OCI-LY7 (cell line): ENCODE results near the gene CTNNA2. TPM values are rescaled to one million over a fixed set of nuclear protein-coding genes. Genes with fewer than 3 reads are reported as not detected.

Source experiments
- BruUV-seq: library from RNA; stranded (reverse); fragments of 400-500 nt; replicated peaks from 2 replicates; lab custom pipeline; 2021; lab: Mats Ljungman, UMichigan
- CTCF ChIA-PET: fragments of 300-600 bp; sonication (Branson Sonifier 250); formaldehyde crosslinking; loops from one replicate; lab custom pipeline; 2022; ENCODE audit warnings: antibody characterized with exemption; ENCODE audit not compliant: unreplicated experiment; lab: Charles Lee
- POLR2A ChIA-PET: fragments of 300-600 bp; sonication (Branson Sonifier 250); formaldehyde crosslinking; loops from one replicate; lab custom pipeline; 2022; ENCODE audit warnings: antibody characterized with exemption; lab: Charles Lee
- DNase-seq: peaks from one replicate; pipeline ENCODE4 v3.0.0-alpha.2; 2015; ENCODE audit warnings: low spot score
- H2AFZ ChIP-seq: fragments of 200-600 bp; sonication (generic), shearing (Covaris generic); 2 replicates; pipeline ENCODE4 v1.6.1; 2014; ENCODE audit warnings: mild to moderate bottlenecking, antibody characterized with exemption, low read length, moderate library complexity
- H3K27ac ChIP-seq: fragments of 200-600 bp; sonication (generic); 2 replicates; pipeline ENCODE4 v1.5.1; 2014; ENCODE audit warnings: mixed run types, low read depth, mild to moderate bottlenecking, moderate library complexity, low read length, inconsistent platforms; ENCODE audit not compliant: poor library complexity, severe bottlenecking
- H3K36me3 ChIP-seq: fragments of 200-600 bp; sonication (generic); 2 replicates; pipeline ENCODE4 v1.6.1; 2014; ENCODE audit warnings: mild to moderate bottlenecking, antibody characterized with exemption, low read length, moderate library complexity, mixed read lengths; ENCODE audit not compliant: insufficient read depth
- H3K4me1 ChIP-seq: fragments of 200-600 bp; sonication (generic); 2 replicates; pipeline ENCODE4 v1.5.1; 2014; ENCODE audit warnings: mild to moderate bottlenecking, low read length; ENCODE audit not compliant: insufficient read depth, poor library complexity, severe bottlenecking
- H3K4me2 ChIP-seq: fragments of 200-600 bp; sonication (generic); 2 replicates; pipeline ENCODE4 v1.6.1; 2014; ENCODE audit warnings: mild to moderate bottlenecking, low read length
- H3K4me3 ChIP-seq: fragments of 200-600 bp; sonication (generic); 2 replicates; pipeline ENCODE4 v1.5.1; 2014; ENCODE audit warnings: mild to moderate bottlenecking, low read depth, low read length; ENCODE audit not compliant: poor library complexity, severe bottlenecking
- H3K79me2 ChIP-seq: fragments of 200-600 bp; sonication (generic); 2 replicates; pipeline ENCODE4 v1.6.1; 2016; ENCODE audit warnings: low read depth, mild to moderate bottlenecking, low read length, moderate library complexity, mixed read lengths; ENCODE audit not compliant: insufficient read depth
- H3K9me2 ChIP-seq: fragments of 200-600 bp; sonication (generic); 2 replicates; pipeline ENCODE4 v1.6.1; 2016; ENCODE audit warnings: mild to moderate bottlenecking, low read length, mixed read lengths; ENCODE audit not compliant: insufficient read depth
- H3K9me3 ChIP-seq: fragments of 200-600 bp; sonication (generic); 2 replicates; pipeline ENCODE4 v1.6.1; 2014; ENCODE audit warnings: mild to moderate bottlenecking, mixed run types, low read length, mixed read lengths
- H4K20me1 ChIP-seq: fragments of 200-600 bp; sonication (generic); 2 replicates; pipeline ENCODE4 v1.6.1; 2014; ENCODE audit warnings: mild to moderate bottlenecking, antibody characterized with exemption, low read length, moderate library complexity, mixed read lengths; ENCODE audit not compliant: insufficient read depth
- EZH2phosphoT487 ChIP-seq: fragments of 200-600 bp; sonication (generic); IDR thresholded peaks from 2 replicates; pipeline ENCODE4 v1.6.1; 2018; ENCODE audit warnings: low read depth, borderline replicate concordance, mild to moderate bottlenecking, mixed run types, antibody characterized with exemption, low read length, moderate library complexity, mixed read lengths
- intact Hi-C: fragments of 100-400 bp; cut with micrococcal nuclease; formaldehyde crosslinking; loops from one replicate; pipeline ENCODE4 v1.10.0; 2022; ENCODE audit not compliant: unreplicated experiment
- total RNA-seq, 2 experiments: library from RNA; depleted of rRNA in 1 of 2; stranded (reverse); fragments of >200 nt in 1 of 2; shearing (Covaris generic) in 1 of 2; gene quantifications; 2 replicates each; pipeline ENCODE4 v1.2.3, GENCODE V29; 2014 to 2022
- TF ChIP-seq, protein P1 (sequence below): fragments of 200-600 bp; sonication (generic); conservative IDR thresholded peaks from 2 replicates; pipeline ENCODE4 v1.5.1; 2014; ENCODE audit warnings: mild to moderate bottlenecking, antibody characterized with exemption, low read length, moderate library complexity, mixed read lengths

Gene CTNNA2
- total RNA-seq, 2 experiments from 2014 or later = 0.19 to 2.7 TPM

DNA sequence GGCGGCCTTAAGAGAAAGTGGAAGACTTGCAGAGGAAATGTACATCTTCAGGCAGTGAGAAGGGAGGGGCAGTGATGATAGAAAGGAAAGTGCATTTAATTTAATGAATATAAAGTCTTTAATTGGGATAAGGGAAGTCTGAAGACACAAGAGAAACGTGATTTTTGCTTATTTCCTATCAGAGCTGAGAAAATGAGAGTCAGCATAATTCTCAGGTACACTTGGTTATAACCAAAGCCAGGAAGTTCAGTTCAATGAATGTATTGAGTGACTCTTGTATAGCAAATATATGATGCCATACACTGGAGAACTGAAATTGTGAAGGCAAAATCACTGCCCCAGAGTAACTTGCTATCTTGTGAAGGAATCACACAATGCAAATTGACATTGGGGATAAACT is 535.4 kb downstream of the CTNNA2 start:
- intact Hi-C loops = no loop called here
- Histone ChIP-seq H3K36me3 (no peaks in the 10 kb centered on the region), H3K79me2 (no peaks in the 10 kb centered on the region), H3K4me1 (no peaks in the 10 kb centered on the region), H3K4me2 (no peak overlapping the region), H3K27ac (no peak overlapping the region), H3K9me3 (no peaks in the 10 kb centered on the region), H2AFZ (no peak overlapping the region), H3K4me3 (no peak overlapping the region), H4K20me1 (no peaks in the 10 kb centered on the region), H3K9me2 (no peaks in the 10 kb centered on the region)
- ChIA-PET CTCF (no interaction called here), POLR2A (no interaction called here)
- TF ChIP-seq EZH2phosphoT487 = no peak
- TF ChIP-seq, protein P1, sequence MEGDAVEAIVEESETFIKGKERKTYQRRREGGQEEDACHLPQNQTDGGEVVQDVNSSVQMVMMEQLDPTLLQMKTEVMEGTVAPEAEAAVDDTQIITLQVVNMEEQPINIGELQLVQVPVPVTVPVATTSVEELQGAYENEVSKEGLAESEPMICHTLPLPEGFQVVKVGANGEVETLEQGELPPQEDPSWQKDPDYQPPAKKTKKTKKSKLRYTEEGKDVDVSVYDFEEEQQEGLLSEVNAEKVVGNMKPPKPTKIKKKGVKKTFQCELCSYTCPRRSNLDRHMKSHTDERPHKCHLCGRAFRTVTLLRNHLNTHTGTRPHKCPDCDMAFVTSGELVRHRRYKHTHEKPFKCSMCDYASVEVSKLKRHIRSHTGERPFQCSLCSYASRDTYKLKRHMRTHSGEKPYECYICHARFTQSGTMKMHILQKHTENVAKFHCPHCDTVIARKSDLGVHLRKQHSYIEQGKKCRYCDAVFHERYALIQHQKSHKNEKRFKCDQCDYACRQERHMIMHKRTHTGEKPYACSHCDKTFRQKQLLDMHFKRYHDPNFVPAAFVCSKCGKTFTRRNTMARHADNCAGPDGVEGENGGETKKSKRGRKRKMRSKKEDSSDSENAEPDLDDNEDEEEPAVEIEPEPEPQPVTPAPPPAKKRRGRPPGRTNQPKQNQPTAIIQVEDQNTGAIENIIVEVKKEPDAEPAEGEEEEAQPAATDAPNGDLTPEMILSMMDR = no peak
- DNase-seq = no peak
- BruUV-seq = no TSS peak

DNA sequence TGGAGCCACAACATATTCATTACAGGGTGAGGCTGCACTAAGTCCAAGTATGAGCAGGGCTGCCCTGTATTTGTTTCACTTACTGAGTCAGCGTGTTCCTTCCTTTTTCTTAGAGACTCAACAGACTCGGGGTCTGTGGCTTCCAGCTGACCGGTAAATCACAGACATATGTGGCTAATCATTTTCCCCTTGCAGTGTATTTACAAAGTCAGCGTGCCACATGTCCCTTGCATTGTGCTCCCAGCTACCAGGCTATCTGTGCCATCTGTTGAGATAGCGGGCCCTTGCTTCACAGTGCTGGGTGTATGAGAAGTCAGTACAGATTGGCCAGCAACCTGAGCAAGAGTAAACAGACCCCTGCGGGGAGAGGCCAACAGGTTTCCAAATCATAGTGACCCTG is 537.4 kb downstream of the CTNNA2 start:
- H3K9me3 ChIP-seq = no peaks in the 10 kb centered on the region
- no peaks in the 10 kb centered on the region for H4K20me1 ChIP-seq
- no peak overlapping the region for H3K27ac ChIP-seq
- no peaks in the 10 kb centered on the region for H3K79me2 ChIP-seq
- no peak overlapping the region for H2AFZ ChIP-seq
- H3K4me1 ChIP-seq = no peaks in the 10 kb centered on the region
- H3K36me3 ChIP-seq = no peaks in the 10 kb centered on the region
- no peaks in the 10 kb centered on the region for H3K9me2 ChIP-seq
- intact Hi-C loops = no loop called here
- DNase-seq = no peak
- TF ChIP-seq EZH2phosphoT487 = no peak
- H3K4me3 ChIP-seq = no peak overlapping the region
- no TSS peak for BruUV-seq
- ChIA-PET POLR2A (no interaction called here), CTCF (no interaction called here)
- H3K4me2 ChIP-seq = no peak overlapping the region

DNA sequence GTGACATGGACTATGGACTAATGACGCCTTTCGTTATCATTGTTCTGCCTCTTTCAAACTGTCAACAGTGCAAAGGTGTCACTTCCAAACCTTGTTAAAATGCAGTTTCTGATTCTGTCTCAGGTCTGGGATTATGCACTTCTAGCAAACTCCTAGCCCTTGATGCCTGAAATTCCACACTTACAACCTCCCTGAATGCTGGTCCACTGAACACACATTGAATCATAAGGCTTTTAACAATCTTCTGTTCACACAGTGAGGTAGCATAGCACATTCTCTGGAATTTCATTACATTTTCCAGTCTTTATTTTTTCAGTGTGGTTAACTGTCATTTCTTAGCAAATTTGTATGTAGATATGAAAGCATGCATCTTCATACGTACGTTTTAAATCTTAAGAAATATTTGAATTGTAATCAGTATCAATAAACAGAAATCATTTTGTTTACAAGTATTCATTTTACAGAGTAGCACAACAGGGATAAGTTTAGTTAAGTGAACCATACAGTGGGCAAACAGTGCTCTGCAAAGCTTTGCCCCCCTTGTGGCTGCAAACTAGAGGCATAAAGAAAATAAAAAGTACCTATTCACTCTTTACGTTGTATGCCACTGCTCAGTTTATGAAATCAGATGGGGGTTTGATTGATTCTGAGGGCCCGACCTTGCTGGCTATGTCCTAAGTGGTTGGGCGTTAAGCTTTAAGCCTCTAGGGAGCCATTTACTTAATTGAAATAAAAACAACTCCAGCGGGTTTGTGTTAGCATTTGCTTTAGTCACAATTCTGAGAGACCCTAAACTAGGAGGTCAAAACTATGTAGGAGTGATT is 540.9 kb downstream of the CTNNA2 start:
- no peak overlapping the region for H3K27ac ChIP-seq
- H3K4me1 ChIP-seq = no peaks in the 10 kb centered on the region
- no TSS peak for BruUV-seq
- no peaks in the 10 kb centered on the region for H3K9me2 ChIP-seq
- POLR2A ChIA-PET = no interaction called here
- no peak overlapping the region for H3K4me2 ChIP-seq
- H3K9me3 ChIP-seq = no peaks in the 10 kb centered on the region
- H3K79me2 ChIP-seq = no peaks in the 10 kb centered on the region
- H2AFZ ChIP-seq = no peak overlapping the region
- DNase-seq = no peak
- CTCF ChIA-PET = no interaction called here
- no peaks in the 10 kb centered on the region for H4K20me1 ChIP-seq
- no peak overlapping the region for H3K4me3 ChIP-seq
- no peaks in the 10 kb centered on the region for H3K36me3 ChIP-seq
- TF ChIP-seq EZH2phosphoT487 = no peak
- TF ChIP-seq, protein P1 = no peak
- intact Hi-C loops = no loop called here
